Muscle of back (tissue), 11 donors: ENCODE measurements around the gene N4BP3. TPM values are rescaled to one million over a fixed set of nuclear protein-coding genes. Genes with fewer than 3 reads are reported as not detected.

Experiments
- DNase-seq, 3 donors: peaks; one replicate each; pipeline versions ENCODE4 v3.0.0 to v3.0.0-alpha.2; 2013
- polyA plus RNA-seq, 10 donors: library from polyadenylated mRNA; unstranded; fragments of 120-200 nt; gene quantifications; one replicate each; pipeline ENCODE4 v1.2.1, GENCODE V29; 2013; ENCODE audit not compliant: insufficient read length in 10 of 10

N4BP3 gene
- polyA plus RNA-seq, 10 donors = 15.8 to 23.7 (median 19.9) TPM

DNA sequence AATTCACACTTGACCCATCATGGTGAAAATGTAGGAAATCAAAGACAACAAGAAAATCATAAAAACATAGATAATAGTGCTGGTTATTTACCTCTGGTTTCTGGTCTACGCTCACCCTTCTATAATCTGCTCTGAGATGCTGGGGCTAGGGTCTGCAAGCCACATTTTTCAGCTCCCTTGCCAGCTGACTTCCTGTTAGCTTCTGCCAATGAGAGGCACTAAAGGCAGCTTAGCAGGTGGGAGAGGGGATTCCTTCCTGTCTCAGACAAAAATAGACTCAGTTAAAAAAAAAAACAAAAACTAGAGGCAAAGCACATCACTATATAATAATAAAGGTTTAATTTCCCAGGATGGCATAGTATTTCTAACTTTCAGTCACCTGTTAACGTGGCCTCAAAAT is 20.2 kb upstream of the N4BP3 start:
- DNase-seq = no peak

DNA sequence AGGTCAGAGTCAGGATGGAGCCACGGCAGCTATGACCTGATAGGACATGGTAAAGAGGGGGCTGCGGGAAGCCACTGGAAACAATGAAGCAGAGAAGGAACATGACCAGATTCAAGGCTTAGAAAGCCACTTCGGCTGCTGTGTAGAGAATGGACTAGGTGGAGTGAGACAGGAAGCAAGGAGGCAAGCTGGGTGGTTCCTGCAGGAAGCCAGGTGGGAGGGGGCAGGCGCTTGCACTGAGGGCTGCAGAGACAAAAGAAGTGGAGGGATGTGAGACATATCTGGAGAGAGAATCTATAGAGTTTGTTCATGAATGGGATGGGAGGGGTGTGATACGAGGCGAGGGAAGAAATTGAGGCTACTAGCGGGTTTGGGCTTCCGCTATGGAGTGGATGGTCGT is 19.0 kb upstream of the N4BP3 start:
- no peak for DNase-seq

DNA sequence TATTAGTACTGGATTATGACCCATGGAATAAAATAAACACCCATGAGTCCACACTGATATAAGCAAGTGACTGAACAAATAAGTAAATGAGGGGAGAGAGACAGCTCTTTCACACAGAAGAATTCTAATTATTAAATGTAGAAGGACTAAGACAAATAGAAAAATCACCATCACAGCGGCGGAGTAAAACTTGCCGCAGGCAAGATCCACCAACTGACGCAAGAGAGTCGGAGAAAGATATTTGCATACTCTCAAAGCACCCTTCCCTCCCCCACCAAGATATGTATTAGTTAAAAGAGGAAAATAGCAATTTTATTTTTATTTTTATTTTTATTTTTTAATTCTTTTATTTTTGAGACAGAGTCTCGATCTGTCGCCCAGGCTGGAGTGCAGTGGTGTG is 14.6 kb upstream of the N4BP3 start:
- DNase-seq = no peak

DNA sequence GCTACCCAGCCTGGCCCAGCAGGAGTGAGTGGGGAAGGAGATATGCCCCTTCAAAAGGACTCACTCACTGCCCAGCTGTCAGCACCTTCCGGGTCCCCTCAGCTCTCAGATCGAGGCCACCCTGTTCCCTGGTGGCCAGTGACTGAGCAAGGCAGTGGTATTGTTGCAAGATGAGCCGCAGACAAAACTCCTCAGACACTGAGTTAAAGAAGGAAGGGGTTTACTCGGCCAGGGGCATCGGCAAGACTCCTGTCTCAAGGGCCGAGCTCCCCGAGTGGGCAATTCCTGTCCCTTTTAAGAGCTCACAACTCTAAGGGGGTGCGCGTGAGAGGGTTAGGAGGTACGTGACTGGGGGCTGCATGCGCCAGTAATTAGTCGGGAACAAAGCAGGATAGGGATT is 9.7 kb upstream of the N4BP3 start:
- no peak for DNase-seq

DNA sequence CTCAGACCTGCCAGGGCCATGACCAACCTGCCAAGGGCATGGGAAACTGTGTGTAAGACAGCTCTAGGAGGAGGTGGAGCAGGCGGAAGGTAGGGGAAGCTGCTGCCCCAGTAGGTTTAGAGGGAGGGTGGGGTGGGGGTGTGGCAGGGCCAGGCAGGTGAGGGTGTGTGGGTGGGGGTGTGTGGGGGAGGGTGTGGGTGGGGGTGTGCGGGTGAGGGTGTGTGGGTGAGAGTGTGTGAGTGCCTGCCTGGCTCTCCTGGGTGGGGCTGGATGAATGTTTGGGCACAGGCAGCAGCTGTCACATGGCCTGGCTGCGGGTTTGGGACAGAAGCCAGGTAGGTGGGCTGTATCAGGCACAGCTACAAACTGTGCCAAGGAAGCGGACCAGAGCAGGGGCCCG is 8.8 kb upstream of the N4BP3 start:
- no peak for DNase-seq

DNA sequence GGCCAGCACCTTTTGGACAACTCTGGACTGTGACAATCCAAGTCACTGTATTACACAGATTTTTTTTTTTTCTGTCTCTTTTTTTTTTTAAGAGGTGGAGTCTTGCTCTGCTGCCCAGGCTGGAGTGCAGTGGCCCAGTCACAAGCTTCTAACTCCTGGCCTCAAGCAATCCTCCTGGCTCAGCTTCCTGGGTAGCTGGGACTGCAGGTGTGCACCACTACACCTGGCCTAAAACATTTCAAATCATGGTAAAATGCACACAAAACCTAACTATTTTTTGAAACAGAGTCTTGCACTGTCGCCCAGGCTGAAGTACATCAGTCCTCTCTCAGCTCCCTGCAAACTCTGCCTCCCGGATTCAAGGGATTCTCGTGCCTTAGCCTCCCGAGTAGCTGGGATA is 7.2 kb upstream of the N4BP3 start:
- DNase-seq = no peak

DNA sequence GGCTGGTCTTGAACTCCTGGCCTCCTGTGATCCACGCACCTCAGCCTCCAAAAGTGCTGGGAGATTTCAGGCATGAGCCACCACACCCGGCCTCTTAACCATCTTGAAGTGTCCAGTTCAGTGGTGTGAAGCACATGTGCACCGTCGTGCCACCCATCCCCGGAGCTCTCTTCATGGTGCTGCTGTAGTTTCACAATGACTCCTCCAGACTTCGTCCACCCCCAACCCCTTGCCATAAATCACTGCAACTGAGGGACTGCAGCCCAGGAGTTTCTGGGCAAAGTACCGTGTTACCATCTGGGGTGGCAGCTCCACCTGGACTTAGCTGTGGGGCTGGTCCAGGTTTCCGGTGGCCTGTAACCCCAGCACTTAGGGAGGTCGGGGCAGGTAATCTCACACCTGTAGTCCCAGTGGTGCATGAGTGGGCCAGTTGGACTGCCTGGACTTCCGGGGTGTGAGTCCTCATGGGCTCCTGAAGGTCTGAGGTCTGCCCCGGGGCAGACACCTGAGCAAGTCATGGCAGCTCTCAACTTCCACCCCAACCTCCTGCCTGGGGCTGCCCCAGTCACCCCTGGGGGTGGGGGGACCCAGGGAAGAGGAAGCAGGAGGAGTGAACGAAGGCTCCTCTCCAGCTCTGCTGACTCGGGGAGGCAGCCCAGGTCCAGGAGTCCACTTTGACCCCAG is 6.6 kb upstream of the N4BP3 start:
- no peak for DNase-seq

DNA sequence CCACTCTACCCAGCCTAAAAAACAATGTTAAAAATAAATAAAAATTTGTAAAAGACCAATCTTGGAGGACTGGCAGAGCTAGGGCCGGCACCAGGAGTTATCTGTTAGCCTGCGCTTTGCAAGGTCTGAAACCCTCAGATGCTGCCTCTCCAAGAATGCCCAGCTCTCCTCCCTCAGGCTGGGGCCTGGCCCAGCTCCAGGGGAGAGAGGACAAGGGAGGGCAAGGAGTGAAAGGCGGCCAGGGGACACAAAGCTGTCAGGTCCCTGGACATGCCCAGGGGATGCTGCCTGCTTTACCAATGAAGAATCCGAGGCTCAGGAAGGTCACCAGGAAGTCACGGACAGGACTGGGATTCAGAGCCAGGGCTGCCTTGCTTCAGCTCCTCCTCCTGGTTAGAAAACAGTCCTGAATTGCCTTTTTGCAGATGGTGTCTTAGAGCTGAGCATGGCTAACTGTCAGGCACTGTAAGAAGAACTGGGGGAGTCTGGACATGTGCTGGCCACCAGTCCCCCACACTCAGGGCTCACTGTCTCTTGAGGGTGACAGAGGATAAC is 5.5 kb upstream of the N4BP3 start:
- no peak for DNase-seq

DNA sequence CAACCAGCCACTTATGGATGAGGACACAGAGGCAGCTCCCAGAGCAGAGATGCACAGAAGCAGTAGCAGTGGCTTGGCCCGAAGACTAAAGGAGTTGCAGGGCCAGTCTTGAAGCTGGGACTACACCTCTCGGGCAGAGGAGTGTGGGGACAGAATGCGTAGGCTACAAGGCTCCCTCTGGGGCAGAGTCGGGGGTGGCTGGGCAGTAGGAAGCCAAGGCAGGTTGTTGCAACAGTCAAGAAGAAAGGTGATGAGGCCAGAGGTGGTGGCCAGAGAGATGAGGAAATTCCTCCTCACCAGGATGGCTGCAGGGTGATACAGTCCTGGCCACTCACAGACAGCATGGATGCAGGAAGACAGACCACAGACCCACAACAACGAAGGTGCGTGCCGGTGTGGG is 4.9 kb upstream of the N4BP3 start:
- DNase-seq = no peak

DNA sequence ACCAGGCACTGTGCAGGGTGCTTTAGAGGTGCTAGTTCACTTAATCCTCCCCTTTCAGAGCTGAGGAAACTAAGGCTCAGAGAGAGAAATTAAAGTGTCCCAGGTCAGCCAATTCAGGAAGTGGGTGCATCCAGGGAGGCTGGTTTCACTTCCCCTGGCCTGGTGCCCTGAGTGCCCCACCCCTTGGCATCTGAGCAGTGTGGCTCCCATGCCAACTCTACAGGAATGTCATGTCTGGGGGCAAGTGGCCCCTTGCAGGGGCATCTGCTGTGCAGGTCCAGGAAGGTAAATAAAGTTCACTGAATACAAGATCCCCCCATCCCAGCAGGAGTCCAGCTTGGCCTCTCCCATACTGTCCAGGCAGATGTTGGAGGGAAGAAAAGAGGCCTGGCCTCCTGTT is 4.4 kb upstream of the N4BP3 start:
- no peak for DNase-seq

DNA sequence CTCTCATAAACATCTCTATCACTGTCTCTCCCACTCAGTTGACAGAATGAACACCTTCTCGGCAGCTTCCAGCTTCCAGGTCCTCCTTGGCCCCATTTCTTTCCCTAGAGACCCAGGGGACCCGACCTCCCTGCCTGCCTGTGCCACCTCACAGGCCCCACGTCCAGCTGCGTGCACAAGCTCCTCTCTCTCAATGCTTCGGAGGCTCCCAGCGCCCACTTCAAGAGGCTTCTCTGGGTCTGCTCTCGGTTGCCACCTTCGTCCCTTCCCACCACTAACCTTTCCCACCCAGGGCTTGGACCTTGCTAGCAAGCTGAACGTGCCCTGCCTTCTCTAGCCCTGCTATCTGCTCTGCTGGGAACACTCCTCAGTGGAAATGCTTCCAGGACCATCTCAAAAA is 2.8 kb upstream of the N4BP3 start:
- no peak for DNase-seq

DNA sequence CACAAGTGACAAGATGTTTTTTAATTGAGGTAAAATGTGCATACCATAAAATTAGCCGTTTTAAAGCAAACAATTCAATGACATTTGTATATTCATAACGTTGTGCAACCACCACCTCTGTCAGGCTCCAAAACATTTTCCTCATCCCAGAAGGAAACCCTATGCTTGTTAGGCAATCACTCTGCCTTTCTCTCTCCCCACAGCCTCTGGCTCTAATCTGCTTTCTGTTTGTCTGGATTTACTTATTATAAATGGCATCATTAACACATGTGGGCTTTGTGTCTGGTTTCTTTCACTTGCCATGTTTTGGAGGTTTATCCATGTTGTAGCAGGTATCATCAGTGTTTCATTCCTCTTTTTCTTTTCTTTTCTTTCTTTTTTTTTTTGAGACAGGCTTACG is 1.4 kb upstream of the N4BP3 start:
- no peak for DNase-seq

DNA sequence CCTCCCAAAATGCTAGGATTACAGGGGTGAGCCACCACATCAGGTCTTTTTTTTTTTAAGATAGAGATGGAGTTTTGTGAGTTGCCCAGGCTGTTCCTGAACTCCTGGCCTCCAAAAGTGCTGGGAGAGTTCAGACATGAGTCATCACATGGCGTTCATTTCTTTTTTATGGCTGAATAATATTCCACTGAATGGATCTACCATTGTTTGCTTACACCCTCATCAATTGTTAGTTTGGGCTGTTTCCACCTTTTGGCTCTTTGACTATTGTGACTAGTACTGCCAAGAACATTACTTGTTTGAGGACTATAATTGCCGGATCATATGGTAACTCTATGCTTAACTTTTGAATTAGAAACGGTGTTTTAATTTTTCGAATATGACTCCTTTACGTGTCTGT is 787 bp upstream of the N4BP3 start:
- no peak for DNase-seq

DNA sequence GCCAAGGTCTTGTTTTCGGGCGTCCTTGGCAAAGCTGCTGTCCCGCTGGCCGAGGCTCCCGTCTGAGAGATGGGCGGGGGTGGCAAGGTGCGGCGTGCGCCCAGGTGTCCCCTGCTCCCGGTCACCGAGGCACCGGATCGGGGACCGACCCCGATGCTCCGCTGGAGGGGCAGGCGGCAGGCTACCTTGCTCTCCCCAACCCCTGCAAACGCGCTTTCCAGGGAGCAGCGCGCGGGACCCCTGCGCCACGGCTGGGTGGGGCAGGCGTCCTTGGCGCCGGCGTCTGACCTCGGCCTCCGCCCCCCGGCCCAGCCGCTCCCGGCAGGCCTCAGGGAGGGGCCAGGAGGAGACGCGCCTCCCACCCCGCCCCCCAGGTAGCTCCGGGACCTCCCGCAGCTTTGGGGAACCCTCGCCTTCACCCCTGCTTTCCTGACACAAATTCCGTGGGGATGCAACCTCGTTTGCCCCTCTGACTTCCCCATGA is 551 bp downstream of the N4BP3 start:
- DNase-seq = peak in 1 of 3 donors; percentile 39

DNA sequence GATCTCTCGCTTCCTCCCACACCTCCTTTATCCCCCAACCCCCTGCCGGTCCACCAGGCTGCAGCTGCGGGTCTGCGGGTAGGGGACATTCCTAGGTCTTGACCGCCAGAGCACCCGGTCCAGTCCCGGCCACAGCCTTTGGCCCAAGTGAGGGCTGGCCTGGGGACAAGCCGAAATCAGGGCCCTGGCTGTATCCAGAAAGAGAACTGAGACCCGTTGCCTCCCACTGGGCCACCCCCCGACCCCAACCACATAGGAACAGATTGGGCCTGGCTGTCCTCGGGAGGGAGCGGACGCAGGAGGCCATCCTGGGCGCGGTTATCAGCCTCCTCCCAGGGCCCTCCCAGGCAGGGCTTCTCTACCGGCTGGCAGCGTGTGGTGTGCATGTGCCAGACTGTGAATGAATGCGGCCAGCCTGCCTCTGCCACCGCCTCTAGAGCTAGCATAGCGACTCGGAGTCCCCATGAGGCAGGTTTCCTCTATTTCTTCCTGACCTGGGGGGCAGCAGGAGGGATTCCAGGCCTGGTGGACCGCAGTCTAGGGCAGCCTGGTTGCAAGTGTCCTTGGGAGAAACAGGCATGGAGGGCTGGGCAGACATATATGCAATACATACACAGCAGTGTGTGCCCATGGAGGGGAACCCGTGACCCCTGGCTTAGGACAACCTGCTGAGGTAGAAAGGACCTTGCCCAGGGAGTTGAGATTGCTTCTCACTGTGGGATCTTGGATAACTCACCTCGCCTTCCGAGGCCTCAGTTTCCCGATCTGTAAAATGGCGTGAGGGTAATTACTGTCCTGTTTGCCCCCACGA is 1.2 kb downstream of the N4BP3 start:
- peak in 1 of 3 donors; percentile 48 for DNase-seq

DNA sequence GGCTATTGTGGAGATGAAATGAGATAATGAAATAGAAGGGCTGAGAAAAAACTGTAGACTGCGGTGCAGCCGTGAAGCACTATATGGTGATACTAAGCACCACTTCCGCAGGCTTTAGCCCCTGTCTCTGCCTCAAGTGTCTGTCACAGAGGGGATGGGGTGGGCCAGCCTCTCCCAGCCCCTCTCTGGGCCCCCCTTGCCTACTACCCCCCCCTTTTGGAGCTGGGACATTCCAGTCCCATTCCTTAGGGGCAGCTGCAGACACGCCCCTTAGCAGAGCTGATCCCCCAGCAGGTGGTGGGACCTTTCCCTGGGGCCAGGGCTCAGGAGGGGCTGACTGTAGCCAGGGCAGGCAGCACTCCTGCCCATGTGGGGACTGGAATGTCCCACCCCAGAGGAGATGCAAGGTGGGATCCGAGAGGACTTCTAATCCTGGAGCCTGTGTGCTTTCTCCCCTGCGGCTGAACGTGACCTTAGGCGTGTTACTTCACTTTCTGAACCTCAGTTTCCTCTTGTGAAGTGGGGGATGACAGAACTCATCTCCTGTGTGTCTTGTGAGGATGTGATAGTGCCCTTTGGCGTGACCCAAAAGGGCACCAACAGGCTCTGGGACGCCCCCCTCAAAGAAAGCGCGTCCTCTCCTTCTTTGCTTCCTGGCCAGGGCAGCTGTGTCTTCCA is 1.9 kb downstream of the N4BP3 start:
- DNase-seq = peak in 1 of 3 donors; percentile 64

DNA sequence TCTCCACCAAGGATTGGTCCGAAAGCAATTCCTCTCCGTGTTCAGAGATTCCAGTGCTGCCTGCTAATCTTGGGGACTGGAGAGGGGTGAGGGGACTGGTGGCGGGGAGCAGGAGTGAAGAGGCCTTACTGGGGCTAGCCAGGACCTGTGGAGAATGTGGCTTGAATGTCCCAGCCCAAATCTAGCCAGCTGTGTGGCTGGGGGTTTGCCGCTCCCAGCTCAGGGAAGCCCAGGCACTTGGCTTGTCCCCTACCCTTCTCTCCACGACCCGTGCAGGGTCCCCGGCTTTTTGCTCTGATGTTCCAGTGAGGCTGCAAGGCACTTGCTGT is 2.4 kb downstream of the N4BP3 start:
- DNase-seq = peak in 1 of 3 donors; percentile 43

DNA sequence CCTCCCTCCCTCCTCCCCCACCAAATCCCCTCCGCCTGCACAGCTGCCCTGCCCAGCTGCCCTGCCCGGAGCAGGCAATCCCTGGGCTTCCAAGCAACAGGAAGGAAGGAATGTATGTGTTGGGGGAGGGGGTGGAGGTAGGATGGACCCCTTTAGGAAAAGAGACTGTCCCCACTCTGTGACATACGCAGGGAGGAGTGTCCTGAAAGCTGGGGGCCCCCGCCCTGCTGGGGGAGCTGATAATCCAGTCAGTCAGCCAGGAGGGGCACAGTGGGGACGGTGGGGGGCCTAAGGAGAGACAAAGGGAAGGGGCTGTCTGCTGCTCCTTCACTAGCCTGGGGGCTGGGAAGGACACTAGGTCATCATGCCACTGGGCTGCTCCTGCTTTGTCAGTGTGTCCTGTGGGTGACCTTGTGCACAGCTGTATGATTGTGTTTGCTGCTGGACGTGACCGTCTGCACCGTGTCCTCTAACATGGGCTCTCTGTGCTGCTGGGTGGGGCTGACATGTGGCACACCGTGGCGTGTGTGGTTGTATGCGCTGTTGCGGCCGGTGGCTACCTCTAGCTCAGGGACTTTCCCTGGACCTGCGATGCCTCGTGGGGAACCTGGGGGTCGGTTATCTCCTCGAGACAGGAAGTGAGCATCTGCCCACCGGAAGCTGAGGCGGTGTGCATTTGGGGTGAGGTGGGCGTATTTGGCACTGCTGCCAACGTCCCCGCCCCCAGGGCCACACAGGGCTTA is 3.0 kb downstream of the N4BP3 start:
- peak in 1 of 3 donors; percentile 71 for DNase-seq

DNA sequence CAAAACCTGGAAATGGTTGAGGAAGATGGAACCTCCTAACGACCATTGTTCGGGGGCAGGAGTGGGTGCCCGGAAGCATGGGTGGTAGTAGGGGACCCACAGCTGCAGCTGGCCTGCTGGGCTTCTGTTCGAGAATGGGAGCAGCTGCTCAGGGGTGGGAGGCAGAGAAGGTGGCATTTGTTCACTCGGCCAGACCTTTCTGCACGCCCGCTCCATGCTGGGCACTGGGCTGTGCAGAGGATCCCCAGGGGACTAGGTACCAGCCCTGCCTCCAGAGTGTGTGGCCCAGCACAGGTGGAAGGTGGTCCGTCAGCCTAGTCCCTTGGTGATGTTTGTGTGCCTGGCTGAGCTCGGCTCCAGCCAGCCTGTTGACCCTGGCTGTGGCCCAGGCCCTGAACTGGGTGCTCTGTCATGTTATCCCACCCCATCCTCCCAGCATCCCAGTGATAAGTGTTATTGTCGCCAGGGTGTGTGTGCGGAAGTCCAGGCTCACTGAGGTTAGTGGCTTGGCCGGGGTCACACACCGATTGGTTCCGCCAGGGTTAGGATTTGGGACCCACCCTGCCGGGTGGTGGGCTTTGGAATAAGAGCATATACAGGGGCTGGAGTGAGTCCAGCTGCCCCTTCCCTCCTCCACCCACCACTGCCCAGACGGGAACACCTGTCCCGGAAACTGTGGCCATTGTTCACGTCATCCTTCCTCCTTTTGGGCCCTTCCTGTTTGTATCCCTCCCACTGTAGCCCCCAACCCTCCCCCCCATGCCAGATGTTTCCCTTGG is 4.8 kb downstream of the N4BP3 start:
- DNase-seq = peak in 1 of 3 donors; percentile 45

DNA sequence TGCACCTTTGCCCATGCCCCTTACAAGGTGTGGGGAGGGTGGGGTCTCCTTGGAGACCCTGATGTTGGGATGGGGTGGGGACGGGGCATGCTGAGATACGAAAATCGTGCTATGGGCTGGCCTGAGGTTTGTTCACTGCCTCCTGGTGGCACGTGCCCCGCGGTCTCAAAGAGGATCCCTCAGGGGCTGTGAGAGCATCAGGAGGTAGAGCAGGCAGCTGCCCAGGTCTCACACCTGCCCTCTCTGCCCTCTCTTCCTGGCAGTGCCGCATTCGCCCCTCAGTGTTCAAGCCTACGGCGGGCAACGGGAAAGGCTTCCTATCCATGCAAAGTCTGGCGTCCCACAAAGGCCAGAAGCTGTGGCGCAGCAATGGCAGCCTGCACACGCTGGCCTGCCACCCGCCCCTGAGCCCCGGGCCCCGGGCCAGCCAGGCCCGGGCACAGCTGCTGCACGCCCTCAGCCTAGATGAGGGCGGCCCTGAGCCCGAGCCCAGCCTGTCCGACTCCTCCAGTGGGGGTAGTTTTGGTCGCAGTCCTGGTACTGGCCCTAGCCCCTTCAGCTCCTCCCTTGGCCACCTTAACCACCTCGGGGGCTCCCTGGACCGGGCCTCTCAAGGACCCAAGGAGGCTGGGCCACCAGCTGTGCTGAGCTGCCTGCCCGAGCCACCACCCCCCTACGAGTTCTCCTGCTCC is 6.7 kb downstream of the N4BP3 start:
- DNase-seq = peak in 1 of 3 donors; percentile 71
